ENCODE results near the gene GSK3A. TPM values are rescaled to one million over a fixed set of nuclear protein-coding genes. Genes with fewer than 3 reads are reported as not detected.

GSK3A gene
- total RNA-seq, 1 experiment from 2014 or later, result 25.7 TPM

DNA sequence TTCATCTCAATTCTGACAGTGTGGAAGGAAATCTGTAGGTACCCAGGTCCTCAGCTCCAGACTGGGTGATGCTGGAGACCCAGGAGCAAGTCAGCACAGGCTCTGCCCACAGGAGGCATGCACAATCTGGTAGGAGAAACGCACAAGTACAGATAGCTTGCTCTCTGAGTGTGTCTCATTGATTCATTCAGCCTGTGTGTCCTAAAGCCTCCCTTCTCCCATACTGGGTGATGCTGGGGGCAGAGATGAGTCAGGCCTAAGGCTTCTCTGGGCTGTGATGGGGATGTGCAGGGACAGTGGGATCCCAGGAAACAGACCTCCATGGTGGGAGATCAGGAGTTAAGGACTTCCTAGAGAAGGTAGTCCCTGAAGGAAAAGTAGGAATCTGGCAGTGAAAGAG, 15.5 kb downstream of the GSK3A start:
- DNase-seq (ENCODE audit: low spot score), result no peak

DNA sequence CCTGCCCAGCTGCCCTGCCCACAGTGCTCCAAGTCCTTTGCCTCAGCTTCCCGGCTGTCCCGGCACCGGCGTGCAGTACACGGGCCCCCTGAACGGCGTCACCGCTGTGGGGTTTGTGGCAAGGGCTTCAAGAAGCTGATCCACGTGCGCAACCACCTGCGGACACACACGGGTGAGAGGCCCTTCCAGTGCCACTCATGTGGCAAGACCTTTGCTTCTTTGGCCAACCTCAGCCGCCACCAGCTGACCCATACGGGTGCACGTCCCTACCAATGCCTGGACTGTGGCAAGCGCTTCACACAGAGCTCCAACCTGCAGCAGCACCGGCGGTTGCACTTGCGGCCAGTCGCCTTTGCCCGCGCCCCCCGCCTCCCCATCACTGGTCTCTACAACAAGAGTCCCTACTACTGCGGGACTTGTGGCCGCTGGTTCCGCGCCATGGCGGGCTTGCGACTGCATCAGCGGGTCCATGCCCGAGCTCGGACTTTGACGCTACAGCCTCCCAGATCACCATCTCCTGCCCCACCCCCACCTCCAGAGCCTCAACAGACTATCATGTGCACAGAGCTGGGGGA, 16.6 kb downstream of the GSK3A start:
- DNase-seq (ENCODE audit: low spot score), result no peak

DNA sequence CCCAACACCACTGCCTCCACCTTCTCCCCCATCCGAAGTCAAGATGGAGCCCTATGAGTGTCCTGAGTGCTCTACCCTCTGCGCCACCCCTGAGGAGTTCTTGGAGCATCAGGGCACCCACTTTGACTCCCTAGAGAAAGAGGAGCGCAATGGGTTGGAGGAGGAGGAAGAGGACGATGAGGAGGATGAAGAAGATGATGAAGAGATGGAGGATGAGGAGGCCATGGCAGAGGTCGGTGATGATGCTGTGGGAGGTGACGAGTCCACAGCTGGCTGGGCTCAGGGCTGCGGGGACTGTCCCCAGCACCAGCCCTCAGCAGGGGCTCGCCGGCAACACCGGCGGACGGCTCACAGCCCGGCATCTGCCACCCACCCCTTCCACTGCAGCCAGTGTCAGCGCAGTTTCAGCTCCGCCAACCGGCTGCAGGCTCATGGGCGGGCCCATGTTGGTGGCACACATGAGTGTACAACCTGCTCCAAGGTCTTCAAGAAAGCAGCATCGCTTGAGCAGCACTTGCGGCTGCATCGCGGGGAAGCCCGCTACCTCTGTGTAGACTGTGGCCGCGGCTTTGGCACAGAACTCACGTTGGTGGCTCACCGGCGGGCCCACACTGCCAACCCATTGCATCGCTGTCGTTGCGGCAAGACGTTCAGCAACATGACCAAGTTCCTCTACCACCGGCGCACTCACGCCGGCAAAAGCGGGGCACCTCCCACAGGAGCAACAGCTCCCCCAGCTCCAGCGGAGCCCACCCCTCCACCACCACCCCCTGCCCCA, 17.3 kb downstream of the GSK3A start:
- no peak for DNase-seq (ENCODE audit: low spot score)

DNA sequence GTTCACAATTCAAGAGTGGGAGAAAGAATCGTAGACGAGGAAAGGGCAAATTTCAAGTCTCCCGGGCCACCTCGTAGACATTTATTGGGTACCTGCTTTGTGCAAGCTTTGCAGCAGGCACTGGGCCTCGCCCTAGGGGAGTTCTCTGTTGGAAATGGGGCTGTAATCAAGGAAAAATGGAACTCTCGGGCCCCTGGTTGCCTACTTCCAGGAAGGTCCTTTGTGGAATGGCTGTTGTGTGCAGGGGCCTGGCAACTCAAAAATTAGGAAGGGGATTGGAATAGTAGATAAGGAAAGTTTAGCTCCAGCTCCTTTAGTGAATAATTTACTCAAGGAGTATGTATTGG, 21.7 kb downstream of the GSK3A start:
- DNase-seq (ENCODE audit: low spot score), result no peak

DNA sequence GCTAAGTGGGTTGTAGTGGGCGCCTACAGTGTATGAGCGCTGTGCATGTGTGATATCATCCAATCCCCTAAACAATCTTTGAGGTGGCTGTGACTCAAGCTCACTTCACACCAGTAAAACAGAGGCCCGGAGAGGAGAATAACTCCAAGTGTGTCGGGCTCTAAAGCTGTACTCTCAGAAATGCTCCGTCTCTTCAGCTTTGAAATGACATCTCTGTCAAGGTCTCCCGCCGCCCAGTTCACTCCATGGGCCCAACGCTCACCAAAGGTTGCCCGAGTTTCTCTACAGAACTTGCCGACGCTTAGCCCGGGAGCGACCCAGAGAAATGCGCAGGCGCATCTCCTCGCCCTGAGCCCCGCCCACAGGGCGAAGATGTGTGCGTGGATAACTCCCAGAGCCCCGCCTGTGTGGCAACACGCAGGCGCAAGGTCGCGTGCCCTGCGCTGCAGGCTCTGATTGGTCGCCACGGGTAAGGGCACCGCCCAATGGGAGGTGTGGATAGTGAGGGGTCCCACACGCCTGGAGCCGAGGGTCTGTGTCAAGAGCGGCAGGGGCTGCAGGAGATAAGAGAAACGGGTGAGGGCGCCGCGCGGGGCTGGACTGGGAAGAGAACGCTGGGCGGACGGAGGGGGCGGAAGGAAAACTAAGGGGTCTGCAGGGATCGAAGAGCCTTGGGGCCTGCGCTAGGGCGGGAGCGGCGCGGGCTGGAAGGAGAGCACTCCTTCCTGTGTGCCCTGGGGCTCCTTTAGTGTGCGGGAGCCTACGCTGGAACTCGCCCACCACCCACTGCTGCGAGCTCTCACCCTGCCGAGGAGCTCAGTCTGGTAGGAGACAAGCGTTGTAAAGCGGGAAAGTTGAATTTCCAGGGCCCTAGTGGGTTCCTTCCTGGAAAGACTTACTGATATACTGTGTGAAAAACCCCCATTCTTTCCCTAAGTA, 22.3 kb downstream of the GSK3A start, which contains the start of gene ZNF526:
Gene ZNF526, plus strand, starts transcription at position 501 of the 939 bp plus-strand sequence. CDS start 4,092 bp downstream, outside the sequence.
- peak; percentile 96 for DNase-seq (ENCODE audit: low spot score)

DNA sequence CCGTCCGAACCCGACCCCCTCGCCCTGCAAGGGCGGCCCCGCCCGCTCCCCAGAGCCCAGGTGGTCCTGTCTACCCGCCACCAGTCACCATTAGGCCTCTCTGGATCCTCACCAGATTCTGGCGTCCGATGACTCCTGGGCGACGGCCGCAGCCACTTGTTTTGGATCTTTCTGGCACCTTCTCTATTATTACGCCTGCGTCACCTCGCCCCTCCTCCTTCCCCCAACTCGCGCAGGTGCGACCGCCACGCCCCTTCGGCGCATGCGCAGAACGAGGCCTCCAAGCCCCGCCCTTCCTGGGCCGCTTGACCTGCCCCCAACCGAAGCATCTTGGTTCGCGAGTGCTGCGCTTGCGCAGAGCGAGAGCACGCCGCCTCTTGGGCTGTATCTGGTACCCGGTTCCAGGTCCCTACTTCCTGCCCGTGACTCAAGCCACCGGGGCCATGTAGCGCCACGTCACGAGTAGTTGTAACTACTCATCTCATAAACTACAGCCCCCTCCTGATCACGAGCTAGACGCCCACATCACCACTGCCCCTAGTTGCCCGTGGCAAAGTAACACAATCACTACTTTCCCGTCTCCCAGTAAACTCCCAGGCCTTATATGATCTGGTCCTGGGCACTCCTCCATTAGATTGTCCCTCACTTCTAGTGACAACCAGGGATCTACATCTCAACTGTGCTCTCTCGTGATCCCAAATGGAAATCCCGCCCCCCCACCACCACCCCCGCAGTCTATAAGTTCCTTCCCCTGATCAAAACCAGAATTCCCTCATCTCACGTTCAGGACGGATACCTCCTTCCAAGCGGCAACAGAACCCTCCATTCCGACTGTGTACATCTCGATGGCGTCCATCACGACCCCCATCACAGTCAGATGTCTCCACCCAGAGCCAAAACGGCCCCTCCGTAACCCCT, 24.6 kb downstream of the GSK3A start, which contains the start of gene DEDD2:
Gene DEDD2, minus strand, starts transcription at position 158 of the 918 bp plus-strand sequence. CDS start 670 bp downstream, outside the sequence.
- peak; percentile 98 for DNase-seq (ENCODE audit: low spot score)

DNA sequence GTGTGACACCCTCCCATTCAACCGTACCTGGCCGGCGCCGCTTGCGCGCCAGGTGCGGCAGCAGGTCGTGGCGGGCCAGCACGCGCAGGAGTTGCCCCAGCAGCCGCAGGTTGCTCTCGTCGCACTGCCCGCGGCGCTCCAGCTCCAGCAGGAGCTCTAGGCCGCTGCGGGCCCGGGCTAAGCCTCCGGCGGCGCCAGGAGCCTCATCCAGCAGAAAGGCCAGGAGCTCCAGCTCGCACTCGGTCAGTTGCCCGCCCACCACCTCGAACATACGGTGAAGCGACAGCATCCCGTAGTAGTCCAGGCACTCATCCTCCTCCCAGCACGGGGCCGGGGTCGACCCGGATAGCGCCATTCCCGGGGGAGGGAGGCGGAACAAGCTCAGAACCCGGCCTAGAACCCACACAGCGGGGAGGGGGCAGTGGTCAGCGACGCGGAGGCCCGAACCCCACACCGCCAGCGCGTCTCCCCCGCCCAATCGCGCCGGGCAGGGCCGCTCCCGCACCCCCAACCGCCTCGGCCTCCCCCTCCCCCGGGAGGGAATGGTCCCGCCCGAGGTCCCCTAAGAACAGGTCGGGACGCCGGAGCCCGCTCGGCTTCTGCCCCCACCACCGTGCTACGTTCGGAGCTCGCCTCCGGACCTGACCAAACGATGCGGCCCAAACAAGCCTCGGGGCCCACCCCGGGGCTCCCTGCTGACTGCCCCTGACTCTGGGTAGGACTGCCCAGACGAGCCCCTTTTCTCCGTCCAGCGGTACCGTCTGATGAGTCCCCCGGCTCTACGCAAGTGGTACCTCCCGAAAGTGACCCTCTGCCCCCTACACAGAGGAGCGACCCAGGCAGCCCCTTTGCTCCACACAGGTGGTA, 25.5 kb downstream of the GSK3A start:
- DNase-seq (ENCODE audit: low spot score), result peak; percentile 22

DNA sequence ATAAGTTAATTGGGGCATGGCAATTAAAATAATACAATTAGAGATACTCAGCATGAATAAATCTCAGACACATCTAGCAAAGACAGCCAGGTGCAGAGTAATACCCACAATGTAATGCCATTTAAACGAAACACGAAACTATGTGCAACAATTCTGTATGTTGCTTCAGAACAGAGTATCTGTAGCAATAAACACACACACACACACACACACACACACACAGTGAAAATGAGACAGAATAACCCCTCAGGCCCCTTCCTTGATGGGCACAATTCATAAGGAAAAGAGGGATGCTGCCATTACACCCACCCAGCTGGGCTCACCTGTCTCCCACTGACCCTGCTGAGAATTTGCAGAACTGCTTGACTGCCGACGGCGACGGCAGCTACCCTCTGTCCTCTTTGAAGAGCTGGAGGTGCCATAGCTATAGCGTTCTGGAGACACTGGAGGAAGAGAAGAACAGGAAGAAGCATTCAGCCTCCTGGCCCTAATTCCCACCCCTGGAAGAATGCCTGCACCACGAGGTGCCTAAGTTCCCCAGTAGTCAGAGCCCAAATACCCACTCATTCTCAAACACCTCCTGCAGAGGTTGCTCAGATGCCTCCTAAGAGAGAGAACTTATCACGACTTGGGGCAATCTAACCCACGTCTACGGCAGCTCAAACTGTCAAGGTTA, 27.5 kb downstream of the GSK3A start:
- DNase-seq (ENCODE audit: low spot score), result no peak

DNA sequence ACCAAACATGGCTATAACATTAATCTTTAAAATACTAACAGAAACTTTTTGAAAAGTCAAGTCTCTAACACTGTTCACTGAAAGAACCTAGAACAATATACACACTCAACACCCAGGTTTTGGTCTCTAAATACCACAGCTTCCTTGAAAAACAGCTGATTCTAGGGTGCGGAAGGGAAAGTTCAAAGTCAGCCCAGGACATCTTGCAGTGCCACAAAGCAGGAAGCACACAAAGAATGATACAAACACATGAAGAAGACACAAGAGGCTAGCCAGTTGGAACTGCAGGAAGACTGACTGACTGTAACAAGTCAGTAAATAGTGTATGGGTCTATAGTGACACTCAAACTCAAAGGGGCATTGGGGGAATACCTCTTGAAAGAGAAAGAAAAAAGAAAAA, 29.5 kb downstream of the GSK3A start:
- no peak for DNase-seq (ENCODE audit: low spot score)

DNA sequence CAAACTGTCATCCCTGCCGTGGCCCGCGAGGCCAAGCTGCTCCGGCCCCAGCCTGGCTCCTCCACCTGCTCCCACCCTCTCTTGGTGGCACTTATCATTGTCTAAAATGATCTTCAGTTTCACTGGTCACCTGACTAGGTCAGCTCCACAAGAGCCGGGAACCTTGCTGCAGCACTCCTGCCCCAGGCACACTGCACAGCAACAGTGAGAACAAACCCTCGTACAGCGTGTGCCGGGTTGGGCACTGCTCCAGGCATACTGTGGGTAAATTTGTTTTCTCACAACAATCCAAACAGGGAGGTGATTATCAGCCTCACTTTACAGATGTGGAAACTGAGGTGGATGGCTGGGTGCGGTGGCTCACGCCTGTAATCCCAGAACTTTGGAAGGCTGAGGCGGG, 33.8 kb downstream of the GSK3A start:
- DNase-seq (ENCODE audit: low spot score), result no peak

DNA sequence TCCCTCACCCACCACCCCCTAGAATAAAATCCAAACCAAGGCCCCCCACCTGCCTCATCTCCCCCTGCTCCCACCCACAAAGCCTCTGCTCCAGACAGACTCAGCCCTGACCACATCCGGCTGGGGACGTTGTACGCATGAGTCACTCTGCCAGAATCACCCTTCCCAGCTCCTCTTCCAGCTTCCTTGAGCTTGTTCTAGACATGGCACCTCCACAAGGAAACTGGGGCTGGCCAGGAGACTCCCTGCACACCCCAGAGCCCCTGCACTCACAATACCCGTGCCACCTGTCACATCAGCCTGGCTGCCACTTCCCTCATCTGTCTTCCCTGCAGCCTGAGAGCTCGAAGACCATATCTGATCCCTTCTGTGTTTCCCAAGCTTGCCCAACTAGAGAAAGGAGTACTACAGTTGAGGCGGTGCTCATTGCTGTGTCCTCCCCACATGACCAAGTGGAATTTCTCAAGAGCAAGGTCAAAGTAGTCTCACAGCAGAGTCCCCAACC, 34.6 kb downstream of the GSK3A start:
- DNase-seq (ENCODE audit: low spot score), result peak; percentile 97

DNA sequence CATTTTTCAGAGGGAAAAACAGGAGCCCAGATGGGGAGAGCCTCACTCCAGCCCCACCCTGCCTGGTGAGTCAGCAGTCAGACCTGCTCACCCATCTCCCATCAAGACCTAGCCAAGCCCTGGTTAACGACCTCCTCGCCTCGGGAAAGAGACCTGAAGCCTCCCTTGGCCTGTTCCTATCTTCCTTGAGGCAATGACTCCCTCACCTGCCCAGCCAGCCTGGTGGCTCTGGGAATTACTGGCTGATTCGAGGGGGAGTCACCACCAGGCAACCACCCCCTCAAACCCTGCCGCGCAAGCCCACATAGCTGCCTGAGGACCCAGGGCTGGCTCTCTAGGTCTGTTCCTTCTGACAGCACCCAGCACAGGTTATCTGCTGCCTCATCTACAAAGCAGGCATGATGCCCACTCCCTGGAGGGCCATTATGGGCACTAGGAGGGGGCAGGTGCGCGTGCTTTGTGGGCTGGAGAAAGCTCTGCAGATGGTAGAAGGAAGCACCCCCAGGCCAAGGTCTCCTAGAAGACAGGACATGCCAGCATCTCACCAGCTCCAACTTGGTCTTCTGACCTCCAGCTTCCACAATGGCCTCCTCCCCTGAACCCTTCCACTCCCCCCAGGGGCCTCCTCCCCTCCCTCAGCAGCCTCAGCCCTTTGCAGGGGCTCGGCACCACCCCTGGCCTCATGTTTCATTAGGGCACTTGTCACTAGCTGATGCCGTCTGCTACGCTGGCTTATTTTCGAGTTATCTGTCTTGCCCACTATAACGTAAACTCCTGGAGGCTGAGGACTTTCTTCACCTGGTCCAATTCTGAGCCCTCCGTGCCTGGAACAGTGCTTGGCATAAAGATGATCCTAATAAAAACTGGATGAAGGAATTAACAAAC, 35.3 kb downstream of the GSK3A start:
- DNase-seq (ENCODE audit: low spot score), result peak; percentile 91

DNA sequence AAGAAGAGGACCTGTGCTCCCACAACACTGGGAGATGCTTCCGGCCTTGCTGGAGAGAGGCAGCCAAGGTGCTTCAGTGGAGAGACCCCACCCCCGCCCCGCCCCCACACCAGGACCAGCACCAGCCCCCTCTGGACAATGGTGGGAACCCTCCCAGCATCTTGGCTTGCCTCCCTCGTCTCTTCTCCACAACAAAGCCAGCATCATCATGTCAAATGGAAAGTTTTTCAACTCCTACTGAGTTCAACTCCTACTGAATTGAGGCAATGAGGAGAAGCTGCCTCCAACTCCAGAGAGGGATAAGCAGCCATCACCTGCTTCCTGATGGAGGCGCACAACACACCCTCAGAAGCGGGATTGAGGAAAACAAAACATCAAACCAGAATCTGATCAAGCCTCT, 37.7 kb downstream of the GSK3A start:
- DNase-seq (ENCODE audit: low spot score), result no peak

DNA sequence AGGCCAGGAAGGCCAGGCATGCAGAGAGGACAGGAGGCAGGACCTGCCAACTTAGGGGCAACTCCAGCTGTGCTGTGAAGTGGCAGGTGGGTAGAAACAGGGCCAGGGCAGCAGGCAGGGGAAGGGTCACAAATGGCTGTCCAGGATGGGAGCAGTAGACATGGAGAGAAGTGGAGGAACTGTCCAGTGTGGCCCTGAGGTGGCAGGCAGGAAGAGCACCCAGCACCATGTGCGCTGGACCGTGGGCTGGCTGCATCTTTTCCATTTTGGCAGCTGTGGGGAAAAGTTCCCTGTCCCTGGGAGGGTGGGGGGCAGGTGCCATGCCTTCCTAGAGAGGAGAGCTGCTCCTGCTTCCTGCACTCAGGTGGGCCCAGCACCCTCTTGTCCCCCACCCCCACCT, 38.7 kb downstream of the GSK3A start:
- DNase-seq (ENCODE audit: low spot score), result no peak

DNA sequence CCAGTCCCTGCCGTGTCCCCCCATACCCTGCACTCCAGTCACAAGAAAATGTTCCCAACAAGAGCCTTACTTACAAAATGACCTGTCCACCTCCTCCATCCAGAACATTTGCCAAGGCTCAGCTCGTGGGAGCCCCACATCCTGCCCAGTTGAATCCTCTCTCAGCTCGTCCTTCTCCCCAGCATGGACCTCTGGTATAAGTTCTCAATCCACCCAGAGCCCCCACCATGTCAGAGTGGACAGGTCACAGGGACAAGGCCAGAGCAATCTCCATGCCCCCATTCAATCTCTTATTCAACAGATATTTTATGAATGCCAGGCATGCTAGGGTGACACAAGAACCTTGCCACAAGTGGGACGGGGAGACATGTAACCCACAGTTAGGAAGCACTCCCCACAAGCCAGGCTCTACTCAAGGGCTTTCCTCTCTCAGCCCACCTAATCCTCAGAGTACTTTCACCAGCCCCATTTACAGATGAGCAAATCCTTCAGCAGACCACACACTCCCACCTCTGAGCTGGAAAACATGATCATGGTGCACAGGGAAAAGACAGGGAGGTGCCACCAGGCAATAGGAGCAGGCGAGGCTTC, 40.0 kb downstream of the GSK3A start:
- DNase-seq (ENCODE audit: low spot score), result no peak

DNA sequence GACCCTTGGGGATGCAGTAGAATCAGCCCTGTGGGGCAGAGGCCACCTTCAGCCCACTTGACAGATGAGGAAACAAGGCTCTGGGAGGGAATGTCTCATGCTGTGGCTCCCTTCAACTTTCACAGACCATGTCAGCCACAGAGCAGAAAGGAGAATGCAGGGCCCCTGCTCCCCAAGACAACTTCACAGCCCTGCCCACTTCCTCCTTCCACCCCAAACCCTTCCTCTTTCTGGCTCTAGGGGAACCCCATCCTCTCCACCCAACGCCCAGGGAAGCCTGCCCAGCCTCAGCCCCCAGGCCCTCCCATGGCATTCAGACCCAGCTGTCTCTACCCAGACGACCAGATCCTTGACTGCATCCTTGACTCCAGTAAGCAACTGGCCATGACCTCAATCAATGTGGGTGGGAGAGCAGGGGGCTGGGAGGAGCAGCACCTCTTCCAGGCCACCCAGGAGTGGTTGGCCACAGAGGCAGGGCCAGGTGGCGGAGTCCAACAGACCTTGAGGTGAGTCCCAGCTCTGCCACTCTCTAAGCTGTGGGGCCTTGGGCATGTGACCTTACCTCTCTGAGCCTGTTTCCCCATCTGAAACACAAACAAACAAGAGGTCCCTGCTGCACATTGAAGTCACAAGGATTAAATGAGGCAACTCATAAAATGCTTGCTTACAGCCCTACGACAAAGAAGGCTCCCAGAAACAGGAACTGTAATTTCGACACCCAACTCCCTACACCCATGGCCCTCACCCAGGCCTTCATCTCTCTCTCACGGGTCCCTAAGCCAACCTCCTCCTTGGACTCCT, 40.7 kb downstream of the GSK3A start:
- DNase-seq (ENCODE audit: low spot score), result no peak

DNA sequence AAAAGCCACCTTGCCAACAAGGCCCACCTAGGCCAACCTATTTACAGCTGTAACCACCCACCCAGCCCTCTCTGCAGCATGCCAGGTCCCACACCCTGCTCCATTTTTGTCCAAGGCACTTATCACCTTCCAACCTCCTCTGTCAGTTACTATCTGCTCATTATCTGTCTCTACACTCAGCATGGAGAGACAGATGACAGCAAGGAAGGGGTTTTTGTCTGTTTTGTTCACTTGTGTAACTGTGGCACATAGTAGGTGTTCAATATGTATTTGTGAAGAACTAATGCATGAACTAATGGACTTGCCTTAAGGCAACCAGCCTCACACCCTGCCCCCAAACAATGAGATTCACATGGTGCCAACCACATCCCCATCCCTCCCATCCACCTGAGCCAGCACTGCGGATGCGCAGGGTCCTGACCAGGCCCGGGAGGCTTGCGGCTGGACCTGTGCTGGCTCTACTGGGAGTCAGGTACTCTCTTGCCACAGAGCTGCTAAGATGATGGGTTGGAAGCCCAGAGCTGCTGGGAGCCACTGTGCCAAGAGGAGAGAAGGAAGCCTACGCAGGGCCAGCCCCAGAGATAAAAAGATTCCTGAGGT, 42.2 kb downstream of the GSK3A start:
- DNase-seq (ENCODE audit: low spot score), result no peak

Measured in A172 (cell line).